Loucy (cell line): ENCODE results near the gene CIB4.

ENCODE experiments used
- H2AFZ ChIP-seq: fragments of 200-600 bp; sonication (generic); 2 replicates; pipeline ENCODE4 v1.6.0; 2016; ENCODE audit warnings: antibody characterized with exemption, mild to moderate bottlenecking, low read length, moderate library complexity
- H3F3A ChIP-seq: fragments of 200-600 bp; 2 replicates; pipeline ENCODE4 v1.6.0; 2016; ENCODE audit warnings: antibody characterized with exemption, low read depth, mild to moderate bottlenecking
- H3K27me3 ChIP-seq: fragments of 200-600 bp; sonication (generic); 2 replicates; pipeline ENCODE4 v1.6.1; 2014; ENCODE audit warnings: low read length, mild to moderate bottlenecking; ENCODE audit not compliant: insufficient read depth, poor library complexity, severe bottlenecking
- H3K36me3 ChIP-seq: fragments of 200-600 bp; sonication (generic); 2 replicates; pipeline ENCODE4 v1.6.1; 2016; ENCODE audit warnings: low read length; ENCODE audit not compliant: insufficient read depth
- H3K4me1 ChIP-seq: fragments of 200-600 bp; sonication (generic); 2 replicates; pipeline ENCODE4 v1.5.1; 2014; ENCODE audit warnings: low read length, mild to moderate bottlenecking; ENCODE audit not compliant: insufficient read depth, poor library complexity, severe bottlenecking
- H3K4me2 ChIP-seq: fragments of 200-600 bp; sonication (generic); 2 replicates; pipeline ENCODE4 v1.6.0; 2014; ENCODE audit warnings: antibody characterized with exemption, low read length, low read depth, mild to moderate bottlenecking; ENCODE audit not compliant: poor library complexity, severe bottlenecking
- H3K4me3 ChIP-seq: fragments of 200-600 bp; sonication (generic); 2 replicates; pipeline ENCODE4 v1.5.1; 2014; ENCODE audit warnings: low read length, mild to moderate bottlenecking, mixed read lengths; ENCODE audit not compliant: poor library complexity, severe bottlenecking
- H3K79me2 ChIP-seq: fragments of 200-600 bp; sonication (generic); 2 replicates; pipeline ENCODE4 v1.6.1; 2014; ENCODE audit warnings: low read length; ENCODE audit not compliant: insufficient read depth
- H3K9ac ChIP-seq: fragments of 200-600 bp; sonication (generic); 2 replicates; pipeline ENCODE4 v1.6.0; 2014; ENCODE audit warnings: mild to moderate bottlenecking, low read depth, low read length, moderate library complexity; ENCODE audit not compliant: poor library complexity, severe bottlenecking
- H3K9me2 ChIP-seq: fragments of 200-600 bp; sonication (generic); replicated peaks from 2 replicates; pipeline ENCODE4 v1.6.1; 2016; ENCODE audit warnings: low read depth, low read length, mixed read lengths
- H3K9me3 ChIP-seq: fragments of 200-600 bp; sonication (generic); 2 replicates; pipeline ENCODE4 v1.6.1; 2014; ENCODE audit warnings: mild to moderate bottlenecking, antibody characterized with exemption, low read length, low read depth; ENCODE audit not compliant: insufficient read depth
- H4K20me1 ChIP-seq: fragments of 200-600 bp; sonication (generic); 2 replicates; pipeline ENCODE4 v1.6.0; 2014; ENCODE audit warnings: antibody characterized with exemption, low read length, mild to moderate bottlenecking; ENCODE audit not compliant: insufficient read depth, poor library complexity, severe bottlenecking
- CTCF ChIP-seq: fragments of 200-600 bp; sonication (generic); conservative IDR thresholded peaks from 2 replicates; pipeline ENCODE4 v1.5.1; 2014; ENCODE audit warnings: mild to moderate bottlenecking, antibody characterized with exemption, low read length
- EZH2phosphoT487 ChIP-seq: fragments of 200-600 bp; IDR thresholded peaks from 2 replicates; pipeline ENCODE4 v1.6.1; 2018; ENCODE audit warnings: antibody characterized with exemption, mild to moderate bottlenecking, moderate library complexity, borderline replicate concordance

Gene CIB4

GRCh38 chr2:26633351-26633945, 7.7 kb downstream of the CIB4 start:
- Histone ChIP-seq H3K4me1 (no peaks in the 10 kb centered on the region), H3F3A (no peaks in the 10 kb centered on the region), H4K20me1 (no peaks in the 10 kb centered on the region), H3K4me2 (no peak overlapping the region), H2AFZ (no peak overlapping the region), H3K9ac (no peak overlapping the region), H3K27me3 (no peaks in the 10 kb centered on the region), H3K36me3 (no peaks in the 10 kb centered on the region), H3K9me3 (no peaks in the 10 kb centered on the region), H3K79me2 (no peaks in the 10 kb centered on the region), H3K9me2 (no peaks in the 10 kb centered on the region), H3K4me3 (no peak overlapping the region)
- no peak for TF ChIP-seq EZH2phosphoT487
- TF ChIP-seq CTCF, result no peak

- Histone ChIP-seq H3K4me1 (no peaks in the 10 kb centered on the region), H2AFZ (no peak overlapping the region), H3K79me2 (no peaks in the 10 kb centered on the region), H3K27me3 (no peaks in the 10 kb centered on the region), H4K20me1 (no peaks in the 10 kb centered on the region), H3K4me2 (no peak overlapping the region), H3K9me2 (no peaks in the 10 kb centered on the region), H3F3A (no peaks in the 10 kb centered on the region), H3K9ac (no peak overlapping the region), H3K9me3 (no peaks in the 10 kb centered on the region), H3K36me3 (no peaks in the 10 kb centered on the region), H3K4me3 (no peak overlapping the region)
- TF ChIP-seq CTCF, result no peak
- no peak for TF ChIP-seq EZH2phosphoT487
Observed at GRCh38 chr2:26632624-26633185, 8.5 kb downstream of the CIB4 start.

- H3K27me3 ChIP-seq, result no peaks in the 10 kb centered on the region
- no peak overlapping the region for H3K9ac ChIP-seq
- H3K4me2 ChIP-seq, result no peak overlapping the region
- H3K79me2 ChIP-seq, result no peaks in the 10 kb centered on the region
- H3F3A ChIP-seq, result no peaks in the 10 kb centered on the region
- no peaks in the 10 kb centered on the region for H3K36me3 ChIP-seq
- no peaks in the 10 kb centered on the region for H3K9me2 ChIP-seq
- no peaks in the 10 kb centered on the region for H3K9me3 ChIP-seq
- no peak for TF ChIP-seq EZH2phosphoT487
- TF ChIP-seq CTCF, result no peak
- no peak overlapping the region for H2AFZ ChIP-seq
- no peaks in the 10 kb centered on the region for H3K4me1 ChIP-seq
- H4K20me1 ChIP-seq, result no peaks in the 10 kb centered on the region
- H3K4me3 ChIP-seq, result no peak overlapping the region
Observed at GRCh38 chr2:26631401-26632170, 9.6 kb downstream of the CIB4 start.
